Thyroid gland (tissue), 4 donors: Measurements from ENCODE around the gene RFC5.

Source experiments
- CTCF ChIP-seq, 6 experiments: fragments of 200-600 bp in 3 of 6; fragments of 450-650 bp in 3 of 6; sonication (generic) in 3 of 6; IDR thresholded peaks; one replicate each; pipeline ENCODE4 v1.5.1; 2016 to 2019; ENCODE audit warnings: antibody characterized with exemption in 6 of 6, mild to moderate bottlenecking in 2 of 6, inconsistent platforms in 1 of 6, moderate library complexity in 1 of 6
- POLR2A ChIP-seq, 2 donors: fragments of 450-650 bp; IDR thresholded peaks; one replicate each; pipeline ENCODE4 v1.6.1; 2017; ENCODE audit warnings: antibody characterized with exemption in 2 of 2, mild to moderate bottlenecking in 2 of 2, moderate library complexity in 1 of 2

GRCh38 chr12:118022728-118023109 is 6.2 kb downstream of the RFC5 start:
- no peak for TF ChIP-seq CTCF (IDR thresholded peaks at IDR 0.05)
- TF ChIP-seq POLR2A (IDR thresholded peaks at IDR 0.05), result no peak
